Measurements from ENCODE around the gene CPNE5.

- TF ChIP-seq CTCF (IDR thresholded peaks at IDR 0.05) (no peak), POLR2A (IDR thresholded peaks at IDR 0.05) (no peak)
These were observed 1.5 kb upstream of the CPNE5 start for GRCh38 chr6:36840432-36841403.

Data from stomach (tissue), 4 donors.